NCI-H1417 (cell line): Measurements from ENCODE around the gene PTPRU.

Experiments used
- DNase-seq, 3 experiments: peaks; one replicate each; lab custom pipeline; 2025; lab: John Stamatoyannopoulos, UW

PTPRU gene

GRCh38 chr1:29364101-29364678 is 127.9 kb downstream of the PTPRU start:
- no peak for DNase-seq

DNA sequence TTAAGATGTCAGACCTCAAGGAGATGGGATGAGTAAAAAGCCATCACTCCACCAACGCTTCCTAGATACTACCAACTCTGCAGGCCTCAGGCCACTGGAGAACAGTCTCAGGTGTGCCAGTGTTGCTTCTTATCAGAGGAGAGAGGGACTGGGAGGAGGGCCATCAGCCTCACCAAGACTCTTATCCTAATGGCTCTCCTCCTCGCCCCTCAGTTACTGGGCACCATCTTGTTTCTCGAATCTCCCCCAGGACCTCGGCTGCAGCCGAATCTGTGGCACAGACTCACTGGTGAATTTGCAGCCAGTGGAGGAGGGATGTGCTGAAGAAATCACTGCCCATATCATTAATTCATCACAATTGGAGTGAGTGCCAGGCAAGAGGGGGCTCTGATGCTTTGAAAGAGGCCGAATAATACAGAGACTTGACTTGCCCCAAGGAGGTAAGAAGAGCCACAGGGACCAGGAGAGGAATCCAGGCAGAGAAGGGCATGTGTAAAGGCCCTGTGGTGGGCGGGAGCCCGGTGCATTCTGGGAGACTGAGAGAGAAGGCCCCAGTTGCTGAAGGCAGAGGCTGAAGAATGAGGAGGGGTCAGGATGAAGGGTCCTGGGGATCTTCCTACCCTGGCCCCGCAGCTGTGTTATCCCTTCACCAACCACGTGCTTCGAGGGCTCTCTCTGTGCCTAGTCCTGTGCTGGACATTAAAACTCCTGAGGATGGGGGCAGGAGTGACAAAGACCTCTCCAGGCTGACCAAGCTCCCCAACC is 129.8 kb downstream of the PTPRU start:
- no peak for DNase-seq

GRCh38 chr1:29368936-29369932 is 132.9 kb downstream of the PTPRU start:
- DNase-seq: peak in 2 of 3 experiments; percentile 11 to 65

GRCh38 chr1:29370067-29370466 is 133.7 kb downstream of the PTPRU start:
- DNase-seq: no peak

GRCh38 chr1:29371332-29371731 is 135.0 kb downstream of the PTPRU start:
- no peak for DNase-seq

GRCh38 chr1:29372108-29372507 is 135.8 kb downstream of the PTPRU start:
- DNase-seq: no peak
